NCI-H345 treated with DMSO at 0.1 percent for 48 hours (cell line): Measurements from ENCODE around the gene C2CD4D.

ENCODE experiments used
- DNase-seq: peaks from one replicate; lab custom pipeline; 2025; ENCODE audit not compliant: unreplicated experiment; lab: John Stamatoyannopoulos, UW

Gene C2CD4D

DNA sequence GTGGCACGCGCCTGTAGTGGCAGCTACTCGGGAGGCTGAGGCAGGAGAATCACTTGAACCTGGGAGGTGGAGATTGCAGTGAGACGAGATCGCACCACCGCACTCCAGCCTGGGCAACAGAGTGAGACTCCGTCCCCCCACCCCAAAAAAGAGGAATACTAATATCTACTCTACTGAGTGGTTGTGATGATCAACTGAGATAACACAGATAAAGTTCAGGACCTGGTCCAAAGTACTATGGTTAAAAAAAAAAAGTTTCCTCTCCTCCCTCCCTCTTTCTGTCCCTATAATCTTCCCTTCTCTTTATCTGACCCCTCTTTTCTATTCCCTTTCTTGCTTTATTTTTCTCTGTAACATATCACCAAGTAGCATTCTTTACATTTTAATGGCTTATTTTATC, 4.0 kb downstream of the C2CD4D start:
- DNase-seq, result no peak

DNA sequence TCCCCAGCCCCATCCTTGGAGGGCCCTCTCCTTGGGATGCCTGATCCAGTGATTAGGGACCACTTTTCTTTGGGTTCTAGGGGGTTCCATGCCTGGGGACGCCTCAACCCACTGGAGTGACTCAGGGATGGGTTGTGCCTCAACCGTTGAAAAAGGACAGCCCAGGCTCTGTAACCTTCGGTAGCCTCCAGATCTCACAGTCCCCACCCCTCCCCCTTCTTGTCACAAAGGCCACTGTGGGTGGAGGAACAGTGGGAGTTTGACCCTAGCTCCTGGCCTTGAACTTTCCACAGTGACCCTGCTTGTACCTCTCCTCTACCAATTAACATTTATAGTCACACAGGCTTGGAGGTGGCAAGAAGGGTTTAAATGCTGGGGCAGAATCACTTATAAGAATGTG, 5.4 kb downstream of the C2CD4D start:
- no peak for DNase-seq

DNA sequence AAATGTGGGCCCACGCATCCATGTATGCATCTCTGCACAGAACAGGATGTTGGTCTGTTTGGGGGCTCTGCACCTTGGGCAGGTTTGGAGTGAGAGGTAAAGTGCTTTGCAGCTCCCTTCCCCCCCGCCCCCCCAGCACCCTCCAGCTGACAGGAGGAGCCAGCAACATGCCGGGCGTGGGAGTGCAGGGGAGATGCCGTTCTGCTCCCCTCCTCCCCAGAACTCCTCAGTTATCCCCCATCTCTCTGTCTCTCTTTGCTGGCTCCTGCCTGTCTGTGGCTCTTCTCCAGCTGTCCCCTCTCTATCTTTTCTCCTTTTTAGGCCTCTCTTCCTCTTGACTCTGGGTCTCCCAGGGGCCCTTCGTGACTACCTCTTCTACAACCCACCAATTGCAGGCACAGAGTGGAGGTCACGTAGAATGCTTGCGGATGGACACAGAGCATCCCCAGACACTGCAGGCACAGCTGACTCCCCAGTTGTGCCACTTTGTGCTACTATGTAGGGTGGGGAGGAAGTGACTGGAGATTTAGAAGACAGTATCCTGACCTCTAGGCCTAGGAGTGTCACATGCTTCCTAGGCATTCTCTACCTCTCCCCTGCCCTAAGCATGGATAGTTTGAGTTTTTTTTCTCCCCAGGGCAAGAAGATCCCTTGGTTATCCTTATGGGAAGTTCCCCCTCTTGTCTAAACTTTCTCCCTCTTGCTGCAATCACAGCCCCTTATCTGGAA, 6.3 kb downstream of the C2CD4D start:
- DNase-seq, result no peak

DNA sequence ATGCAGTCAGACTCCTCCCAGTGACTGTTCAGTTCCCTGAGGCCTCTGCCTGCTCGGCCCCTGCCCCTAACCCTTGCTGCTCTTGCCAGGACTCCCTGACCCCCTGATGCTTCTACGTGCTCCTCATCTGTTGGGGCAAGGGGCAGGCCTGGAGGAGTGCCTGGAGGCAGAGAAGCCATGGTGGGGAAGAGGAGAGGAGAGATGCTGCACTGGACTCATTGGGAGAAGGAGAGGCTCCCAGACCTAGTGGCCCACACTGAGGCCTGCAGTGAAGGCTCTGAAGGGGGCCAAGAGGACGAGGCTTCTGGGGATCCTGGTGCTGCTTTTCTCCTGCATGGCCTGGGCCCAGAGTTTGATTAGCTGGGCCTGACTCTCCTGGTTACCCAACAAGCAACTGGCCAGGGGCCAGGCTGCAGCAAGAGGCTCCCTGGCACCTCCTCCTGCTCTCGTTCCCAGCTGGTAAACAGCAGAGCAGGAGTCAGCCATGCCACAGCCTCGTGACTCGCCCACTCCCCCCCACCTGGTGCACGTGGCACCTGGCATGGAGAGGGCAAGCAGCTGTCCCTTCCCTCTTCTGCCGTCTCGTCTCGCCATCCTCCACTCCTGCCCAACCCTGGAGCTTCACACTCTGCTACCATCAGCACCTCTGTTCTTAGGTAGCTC, 7.2 kb downstream of the C2CD4D start:
- DNase-seq, result no peak

DNA sequence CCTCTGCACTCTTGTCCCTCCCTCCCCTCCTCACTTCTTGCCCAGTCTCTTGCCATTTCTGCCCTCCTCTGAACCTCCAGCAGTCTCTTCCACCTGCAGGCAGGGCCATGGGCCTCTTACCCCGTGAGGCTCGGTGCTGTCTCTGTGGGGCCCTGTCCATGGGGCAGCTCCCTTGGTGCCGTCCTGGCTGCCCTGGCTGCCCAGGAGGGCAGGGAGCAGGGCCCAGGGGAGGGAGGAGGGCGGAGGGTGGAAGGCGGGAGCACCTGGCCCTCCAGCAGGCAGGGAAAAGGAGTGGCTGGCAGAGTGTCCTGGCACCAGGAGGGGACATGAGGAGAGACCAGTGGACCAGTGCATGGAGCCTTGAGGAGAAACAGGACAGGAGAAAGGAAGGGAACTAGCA, 8.0 kb downstream of the C2CD4D start, which contains the start of gene RORC:
Gene RORC, minus strand, starts transcription at position 198 of the 400 bp plus-strand sequence. Its CDS starts 38 bp downstream, at position 160.
- DNase-seq, result no peak

DNA sequence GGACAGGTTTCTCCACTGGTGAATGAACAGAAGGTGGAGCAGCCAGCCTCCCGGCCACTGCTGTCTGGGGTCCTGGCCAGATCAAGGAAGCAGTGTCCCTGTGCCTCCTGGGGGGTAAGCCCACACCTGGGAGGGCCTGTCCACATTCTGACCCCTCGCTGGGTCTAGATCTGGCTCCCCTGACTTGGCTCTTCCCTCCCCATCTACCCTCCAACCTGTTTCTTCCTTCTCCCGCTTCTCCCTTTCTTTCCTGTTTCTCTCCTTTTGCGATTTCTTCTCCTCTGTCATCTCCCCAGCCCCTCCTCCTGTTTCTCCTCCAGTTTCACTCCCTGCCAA, 8.4 kb downstream of the C2CD4D start:
- no peak for DNase-seq

DNA sequence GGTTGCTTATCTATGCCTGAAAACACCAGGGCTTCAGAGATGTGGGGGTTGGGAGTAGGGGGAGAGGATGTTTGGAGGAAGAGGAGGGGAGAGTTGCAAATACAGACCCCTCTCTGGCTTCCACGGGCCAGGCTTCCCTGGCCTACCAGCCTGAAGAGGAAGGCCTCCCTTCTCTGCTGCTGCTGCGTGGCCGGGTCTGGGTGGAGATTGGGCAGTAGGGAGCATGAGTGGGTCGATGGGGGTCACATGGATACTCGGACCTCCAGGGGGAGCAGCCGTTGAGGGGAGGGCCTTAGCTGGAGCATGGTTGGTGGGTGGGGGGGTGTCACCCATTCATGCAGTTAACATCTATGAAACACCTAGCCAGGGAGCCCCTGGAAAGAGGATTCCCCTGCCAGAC, 9.6 kb downstream of the C2CD4D start:
- no peak for DNase-seq

DNA sequence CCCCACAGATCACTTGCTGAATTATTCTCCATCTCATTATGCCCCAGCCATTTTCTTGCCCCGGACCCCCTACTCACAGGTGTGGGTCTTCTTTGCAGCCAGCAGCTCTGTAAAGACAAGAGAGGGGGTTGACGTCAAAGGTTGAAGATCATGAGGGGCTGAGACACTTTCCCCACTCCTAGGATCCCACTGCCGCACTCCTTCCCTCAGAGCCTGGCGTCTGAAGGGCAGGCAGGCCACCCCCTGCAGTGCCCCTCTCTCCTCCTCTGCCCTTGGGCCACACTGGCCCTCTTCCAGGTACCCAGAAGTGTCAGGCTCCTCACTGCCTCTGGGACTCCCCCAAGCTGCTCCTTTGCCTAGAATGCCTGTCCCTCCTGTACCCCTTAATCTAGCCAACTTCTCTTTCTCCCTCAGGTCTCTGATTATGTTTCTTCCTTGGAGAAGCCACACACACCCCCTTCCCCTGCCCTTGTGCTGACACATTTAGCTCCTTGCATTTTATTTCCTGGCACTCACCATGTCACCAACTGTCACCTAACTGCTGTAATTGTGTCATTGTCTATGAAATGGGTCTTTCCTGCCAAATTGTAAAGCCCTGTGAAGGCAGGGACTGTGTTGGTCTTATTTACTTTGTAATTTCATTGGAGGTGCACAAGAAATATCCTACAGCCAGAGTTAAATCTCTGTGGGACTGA, 10.1 kb downstream of the C2CD4D start:
- no peak for DNase-seq

DNA sequence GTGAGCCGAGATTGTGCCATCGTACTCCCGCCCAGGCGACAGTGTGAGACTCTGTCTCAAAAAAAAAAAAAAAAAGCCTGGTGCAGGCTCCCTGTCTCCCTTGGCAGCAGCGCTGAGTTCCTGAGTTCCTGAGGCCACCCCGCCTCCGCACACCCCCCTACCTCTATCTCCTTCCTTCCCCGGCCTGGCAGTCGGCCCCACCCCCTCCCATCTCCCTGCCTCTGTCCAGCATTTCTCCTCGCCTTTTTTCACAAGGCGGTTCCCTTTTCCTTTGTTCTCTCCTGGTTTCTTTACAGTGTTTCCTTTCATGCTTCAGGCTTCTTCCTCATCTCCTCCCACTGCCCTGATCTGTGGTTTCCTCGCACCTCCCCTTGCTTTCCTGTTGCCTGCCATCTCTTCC, 10.7 kb downstream of the C2CD4D start:
- no peak for DNase-seq

DNA sequence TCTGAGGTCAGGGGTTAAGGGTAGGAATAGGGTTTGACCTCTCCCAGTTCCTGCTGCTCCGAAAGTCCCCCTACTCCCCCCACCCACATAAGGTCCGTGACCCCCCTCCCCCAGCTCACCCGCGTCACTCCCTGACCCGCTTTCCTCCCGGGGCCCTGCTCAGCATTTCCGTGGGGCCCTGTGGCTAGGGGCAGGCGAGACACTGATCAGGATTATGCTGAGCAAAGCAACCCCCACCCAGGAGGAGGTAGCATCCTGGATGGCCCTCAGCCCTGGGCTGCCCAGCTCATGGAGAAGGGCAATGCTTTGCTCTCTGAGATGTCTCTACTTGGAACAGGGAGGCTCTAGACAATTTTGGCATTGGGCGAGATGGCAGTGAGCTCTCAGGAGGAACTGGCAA, 11.8 kb downstream of the C2CD4D start:
- no peak for DNase-seq

DNA sequence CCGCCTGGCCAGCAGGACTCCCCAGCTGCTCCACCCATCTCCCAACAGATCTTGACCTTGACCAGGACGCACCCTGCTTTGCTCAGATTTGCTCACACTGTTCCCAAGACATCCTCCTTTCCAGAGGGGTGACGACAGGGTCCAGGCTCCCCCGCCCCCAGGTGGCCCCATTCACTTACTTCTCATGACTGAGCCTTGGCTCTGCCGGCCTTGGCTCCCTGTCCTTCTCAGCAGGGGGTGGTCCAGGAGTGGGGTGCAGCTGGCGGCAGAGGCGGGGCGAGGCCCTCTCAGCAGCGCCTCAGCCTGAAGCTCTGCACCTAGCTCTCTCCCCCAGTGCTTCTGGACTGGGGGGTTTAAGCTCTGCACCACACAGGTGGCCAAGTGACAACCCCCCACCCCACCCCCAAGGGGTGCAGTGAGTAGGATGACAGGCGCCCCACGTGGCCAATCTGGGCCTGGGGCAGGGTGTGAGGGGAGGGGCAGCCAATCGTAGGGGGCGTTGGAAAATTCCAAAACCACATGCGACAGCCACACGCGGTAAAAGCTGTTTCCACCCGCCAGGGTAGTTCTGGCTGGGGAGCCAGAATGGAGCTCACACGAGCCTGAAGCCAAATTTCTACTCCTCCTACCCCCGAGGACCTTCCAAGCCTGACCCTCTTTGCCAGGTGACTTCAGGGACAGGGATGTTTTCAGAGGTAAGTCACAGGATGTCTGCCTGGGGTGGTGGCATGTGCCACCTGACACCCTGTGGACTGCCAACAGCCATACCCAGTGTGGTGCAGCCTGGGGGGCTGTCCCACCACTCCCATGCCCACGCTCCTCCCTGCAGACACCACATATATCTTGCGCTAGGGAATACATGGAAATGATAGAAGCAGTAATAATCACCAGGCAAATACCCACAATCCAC, 13.6 kb downstream of the C2CD4D start:
- no peak for DNase-seq

DNA sequence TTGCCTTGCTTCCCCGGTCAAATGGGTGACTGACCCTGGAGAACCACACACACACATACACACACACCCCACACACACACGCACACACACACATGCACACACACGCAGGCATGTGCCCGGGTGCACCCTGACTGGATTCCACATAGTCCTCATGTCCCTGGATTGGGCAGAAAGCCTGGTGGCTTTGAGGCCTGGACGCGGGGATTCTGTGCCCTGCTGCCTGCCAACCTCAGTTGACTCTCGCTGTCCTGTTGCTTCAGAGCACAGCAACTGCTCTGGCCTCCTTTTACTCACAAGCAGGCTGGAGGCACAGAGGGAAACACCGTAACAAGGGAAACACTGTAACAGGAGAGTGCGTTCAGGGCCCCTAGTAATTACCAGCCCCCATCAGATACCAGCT, 14.4 kb downstream of the C2CD4D start:
- no peak for DNase-seq

DNA sequence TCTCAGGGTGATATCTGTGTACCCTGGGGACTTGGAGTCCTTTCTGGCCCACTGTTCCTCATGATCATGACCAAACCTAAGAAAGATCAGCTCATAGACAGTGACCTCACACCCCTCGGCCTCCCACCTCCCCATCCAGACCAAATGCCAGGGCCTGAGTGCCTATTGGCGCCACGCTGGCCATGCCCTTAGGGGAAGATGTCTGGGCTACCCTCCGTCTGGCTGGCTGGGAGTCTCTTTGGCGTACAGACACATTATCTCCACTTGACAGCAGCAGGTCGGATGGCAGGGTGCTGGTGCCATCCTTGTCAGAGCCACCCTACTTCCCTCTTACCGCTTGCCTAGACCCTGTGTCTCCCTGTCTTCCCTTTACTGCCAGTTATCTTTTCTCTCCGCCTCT, 16.4 kb downstream of the C2CD4D start:
- DNase-seq, result no peak

DNA sequence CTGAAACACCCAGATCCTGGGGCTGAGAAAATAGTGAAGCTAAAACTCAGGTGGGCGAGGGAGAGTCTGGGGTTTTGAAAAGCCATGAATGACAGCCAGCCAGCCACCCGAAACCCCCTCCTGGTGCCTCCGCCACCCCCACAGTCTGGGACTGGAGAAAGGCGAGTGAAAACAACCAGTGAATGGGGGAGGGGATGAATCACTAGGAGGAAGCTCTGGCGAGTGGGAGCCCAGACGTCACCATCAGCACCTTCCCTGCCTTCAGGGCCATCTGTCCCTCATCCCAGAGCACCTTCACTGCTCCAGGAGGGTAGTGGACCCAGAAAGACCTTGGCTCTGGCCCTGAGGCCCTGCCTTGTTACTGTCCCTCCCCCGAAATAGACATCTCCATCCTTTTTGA, 17.2 kb downstream of the C2CD4D start:
- DNase-seq, result no peak

DNA sequence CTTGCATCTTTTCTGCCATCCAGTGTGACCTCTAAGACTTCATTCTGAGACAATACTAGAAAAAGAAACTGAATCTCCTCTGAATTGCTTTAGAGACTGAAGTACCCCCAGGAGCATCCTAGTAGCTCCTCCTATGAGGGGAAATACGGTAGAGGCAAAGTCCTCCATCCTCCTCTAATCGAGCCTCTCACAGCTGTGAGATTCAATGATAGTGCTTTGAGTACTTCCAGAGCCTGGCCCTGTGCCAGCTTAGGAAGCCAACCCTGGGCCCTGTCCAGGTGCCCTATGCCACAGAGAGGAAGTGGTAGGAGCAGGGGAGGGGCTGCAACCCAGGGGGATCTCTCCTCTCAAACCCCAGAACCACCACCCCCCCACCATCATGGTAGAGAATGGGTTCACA, 18.7 kb downstream of the C2CD4D start:
- peak; percentile 75 for DNase-seq

DNA sequence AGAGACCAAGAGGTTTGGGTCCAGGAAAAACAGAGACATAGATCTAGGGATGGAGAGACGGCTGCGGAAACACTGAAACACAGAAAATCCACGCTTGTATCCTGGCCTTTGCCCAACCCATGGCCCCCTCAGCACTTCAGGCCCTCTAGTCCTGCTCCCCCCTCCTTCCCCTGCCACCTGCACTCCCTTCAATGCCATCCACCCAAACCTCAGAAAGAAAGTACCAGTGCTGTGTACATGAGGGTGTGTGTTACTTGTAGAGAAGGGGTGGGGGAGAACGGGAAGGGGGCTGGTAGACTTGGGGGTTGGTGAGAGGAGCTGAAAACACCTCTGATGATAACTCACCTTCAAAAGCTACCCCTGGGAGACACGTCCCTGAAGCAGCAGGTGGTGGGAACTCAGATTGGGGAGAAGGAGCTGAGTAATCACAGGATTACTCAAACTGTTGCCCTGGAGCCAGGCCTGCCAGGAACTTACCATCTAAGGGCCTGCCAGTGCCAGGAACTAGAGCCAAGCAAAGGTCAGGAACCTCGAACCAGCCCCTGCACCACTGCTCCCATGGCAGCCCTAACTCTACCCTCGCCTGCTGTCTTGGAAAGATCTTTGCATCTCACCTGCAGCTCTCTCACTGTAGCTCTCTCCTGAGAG, 19.5 kb downstream of the C2CD4D start:
- no peak for DNase-seq

DNA sequence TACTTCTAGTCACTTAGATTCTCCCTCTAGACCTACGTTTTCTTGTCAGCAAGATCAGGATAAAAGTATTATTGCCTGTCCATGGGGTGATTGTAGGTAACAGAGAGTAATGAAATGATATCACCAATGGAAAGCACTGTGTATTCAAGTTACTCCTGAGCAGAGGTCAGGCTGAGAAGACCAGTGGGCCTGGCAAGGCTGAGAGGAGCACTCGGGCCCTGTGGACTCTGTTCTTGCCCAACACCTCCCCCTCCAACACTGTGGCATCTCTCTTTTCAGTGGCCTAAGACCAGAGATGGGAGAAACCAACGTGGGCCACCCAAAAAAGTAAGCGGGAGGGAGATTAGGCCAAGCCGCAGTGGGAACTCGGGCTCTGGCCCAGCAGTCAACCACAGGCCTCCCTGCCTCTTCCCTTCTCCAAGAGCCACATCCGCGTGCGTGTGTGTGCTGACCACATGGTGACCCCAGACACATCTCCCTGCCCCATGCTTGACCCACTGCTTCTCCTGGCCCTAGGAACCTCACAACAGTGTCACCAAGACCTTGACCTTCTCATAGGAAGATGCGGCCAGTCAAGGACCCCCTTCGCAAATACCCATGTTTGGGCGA, 20.3 kb downstream of the C2CD4D start:
- no peak for DNase-seq

DNA sequence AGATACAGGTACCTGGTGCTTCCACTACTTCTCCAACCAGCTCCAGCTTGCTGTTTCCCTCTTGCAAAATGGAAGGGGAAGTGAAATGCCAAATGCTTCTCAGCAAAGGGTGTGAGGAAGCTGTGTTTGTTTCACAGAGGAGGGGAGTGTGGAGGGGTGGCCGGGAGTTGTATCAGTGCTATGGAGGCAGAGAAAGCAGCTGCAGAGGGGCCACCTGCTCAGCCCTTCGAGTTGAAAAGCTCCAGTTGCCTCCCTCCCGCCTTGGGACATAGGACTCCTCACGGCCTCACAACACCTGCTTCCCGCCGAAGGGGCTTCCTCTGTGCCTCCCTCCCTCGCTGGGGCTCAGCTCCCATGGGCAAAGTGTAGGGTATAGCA, 22.3 kb downstream of the C2CD4D start:
- DNase-seq, result no peak

DNA sequence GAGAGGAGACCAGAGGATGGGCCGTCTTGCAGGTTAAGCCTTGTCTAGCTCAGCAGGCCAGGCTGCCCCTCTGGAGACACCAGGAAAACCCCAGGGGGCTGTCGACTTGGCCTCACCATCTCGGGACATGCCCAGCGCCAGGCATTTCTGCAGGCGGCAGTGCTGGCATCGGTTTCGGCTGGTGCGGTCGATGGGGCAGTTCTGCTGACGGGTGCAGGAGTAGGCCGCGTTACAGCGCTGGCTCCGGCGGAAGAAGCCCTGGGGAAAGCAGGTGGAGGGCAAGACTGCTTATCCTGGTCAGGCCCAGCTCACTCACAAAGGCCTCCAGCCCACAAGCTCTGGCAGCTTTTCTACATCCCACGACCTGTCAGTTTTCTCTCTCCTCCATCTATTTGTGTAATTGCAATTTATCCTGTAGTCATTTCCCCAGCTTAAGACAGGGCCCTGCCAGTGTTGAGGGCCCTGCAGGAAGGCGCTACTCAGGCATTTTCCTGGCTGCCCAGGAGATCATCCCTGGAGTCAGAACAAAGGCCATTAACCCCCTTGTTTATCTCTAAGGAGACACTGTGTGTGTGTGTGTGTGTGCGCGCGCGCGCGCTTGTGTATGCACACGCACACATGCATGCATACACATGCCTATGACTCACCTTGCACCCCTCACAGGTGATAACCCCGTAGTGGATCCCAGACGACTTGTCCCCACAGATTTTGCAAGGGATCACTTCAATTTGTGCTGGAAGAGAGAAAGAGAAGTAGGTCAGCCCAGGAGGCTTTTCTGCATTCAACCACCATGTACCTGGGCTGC, 22.9 kb downstream of the C2CD4D start:
- DNase-seq, result no peak
